DOHH2 (cell line): ENCODE data around the gene SYP.

ENCODE experiments used
- EZH2phosphoT487 ChIP-seq: fragments of 200-600 bp; sonication (generic); IDR thresholded peaks from 2 replicates; pipeline ENCODE4 v1.6.1; 2017; ENCODE audit warnings: borderline replicate concordance, mild to moderate bottlenecking, antibody characterized with exemption, low read length, moderate library complexity, mixed read lengths
- TF ChIP-seq, protein P1 (sequence below): fragments of 200-600 bp; sonication (generic); IDR thresholded peaks from one replicate; pipeline ENCODE4 v1.5.1; 2014; ENCODE audit warnings: antibody characterized with exemption, mild to moderate bottlenecking, low read depth, low read length; ENCODE audit not compliant: poor library complexity, severe bottlenecking

DNA sequence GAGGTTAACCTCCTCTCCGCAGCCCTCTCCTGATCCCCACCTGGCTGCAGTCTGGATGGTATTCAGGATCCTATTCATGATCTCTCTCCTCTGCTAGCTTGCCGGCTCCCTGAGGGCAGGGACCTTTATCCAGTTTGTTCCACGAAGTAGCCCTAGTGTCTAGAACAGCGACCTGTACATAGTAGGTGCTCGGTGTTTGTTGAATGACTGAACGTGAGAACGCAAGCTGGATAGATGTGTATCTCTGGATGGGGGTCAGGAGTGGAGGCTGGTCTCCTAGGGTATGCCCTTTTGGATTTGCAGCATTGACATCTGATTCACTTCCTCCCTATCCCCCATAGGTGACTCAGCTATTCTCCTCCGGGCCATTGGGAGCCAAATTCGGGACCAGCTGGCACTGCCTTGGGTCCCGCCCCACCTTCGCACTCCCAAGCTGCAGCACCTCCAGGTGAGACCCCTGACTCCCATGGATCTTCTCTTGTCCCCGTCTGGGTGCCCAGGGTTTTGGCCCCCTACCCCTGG lies 42.6 kb upstream of the SYP start:
- TF ChIP-seq, protein P1, sequence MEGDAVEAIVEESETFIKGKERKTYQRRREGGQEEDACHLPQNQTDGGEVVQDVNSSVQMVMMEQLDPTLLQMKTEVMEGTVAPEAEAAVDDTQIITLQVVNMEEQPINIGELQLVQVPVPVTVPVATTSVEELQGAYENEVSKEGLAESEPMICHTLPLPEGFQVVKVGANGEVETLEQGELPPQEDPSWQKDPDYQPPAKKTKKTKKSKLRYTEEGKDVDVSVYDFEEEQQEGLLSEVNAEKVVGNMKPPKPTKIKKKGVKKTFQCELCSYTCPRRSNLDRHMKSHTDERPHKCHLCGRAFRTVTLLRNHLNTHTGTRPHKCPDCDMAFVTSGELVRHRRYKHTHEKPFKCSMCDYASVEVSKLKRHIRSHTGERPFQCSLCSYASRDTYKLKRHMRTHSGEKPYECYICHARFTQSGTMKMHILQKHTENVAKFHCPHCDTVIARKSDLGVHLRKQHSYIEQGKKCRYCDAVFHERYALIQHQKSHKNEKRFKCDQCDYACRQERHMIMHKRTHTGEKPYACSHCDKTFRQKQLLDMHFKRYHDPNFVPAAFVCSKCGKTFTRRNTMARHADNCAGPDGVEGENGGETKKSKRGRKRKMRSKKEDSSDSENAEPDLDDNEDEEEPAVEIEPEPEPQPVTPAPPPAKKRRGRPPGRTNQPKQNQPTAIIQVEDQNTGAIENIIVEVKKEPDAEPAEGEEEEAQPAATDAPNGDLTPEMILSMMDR, result no peak
- no peak for TF ChIP-seq EZH2phosphoT487
